HEK293T (cell line): ENCODE results near the gene KLC1.
"Not testable (repeated sequence)": the region's sequence is repeated elsewhere in the genome, so short reads cannot be mapped to it uniquely, and the experiment has no call there.

ENCODE experiments used
- ARNT ChIP-seq: fragments of 450-650 bp; IDR thresholded peaks from 2 replicates; pipeline ENCODE4 v1.6.1; 2017; ENCODE audit warnings: mild to moderate bottlenecking
- ELF4 ChIP-seq: fragments of 450-650 bp; IDR thresholded peaks from 2 replicates; pipeline ENCODE4 v1.6.1; 2017; ENCODE audit warnings: antibody characterized with exemption
- FOXM1 ChIP-seq: fragments of 450-650 bp; IDR thresholded peaks from 2 replicates; pipeline ENCODE4 v1.6.1; 2017; ENCODE audit warnings: mild to moderate bottlenecking, borderline replicate concordance
- NFRKB ChIP-seq: fragments of 450-650 bp; IDR thresholded peaks from 2 replicates; pipeline ENCODE4 v1.6.1; 2016; ENCODE audit warnings: mild to moderate bottlenecking, moderate library complexity
- SP1 ChIP-seq: fragments of 450-650 bp; IDR thresholded peaks from 2 replicates; pipeline ENCODE4 v1.6.1; 2017
- SUZ12 ChIP-seq: fragments of 450-650 bp; IDR thresholded peaks from 2 replicates; pipeline ENCODE4 v1.6.1; 2016; ENCODE audit warnings: mild to moderate bottlenecking

DNA sequence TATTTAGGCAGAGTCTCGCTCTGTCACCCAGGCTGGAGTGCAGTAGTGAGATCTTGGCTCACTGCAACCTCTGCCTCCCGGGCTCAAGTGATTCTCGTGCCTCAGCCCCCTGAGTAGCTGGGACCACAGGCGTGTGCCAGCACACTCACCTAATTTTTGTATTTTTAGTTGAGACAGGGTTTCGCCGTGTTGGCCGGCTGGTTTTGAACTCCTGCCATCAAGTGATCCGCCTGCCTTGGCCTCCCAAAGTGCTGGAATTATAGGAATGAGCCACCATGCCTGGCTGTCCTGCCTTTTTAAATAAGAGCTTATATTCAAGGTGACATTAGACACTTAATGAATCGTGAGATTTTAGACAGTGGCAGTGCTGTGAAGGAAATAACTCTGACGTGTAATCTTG is 24.3 kb downstream of the KLC1 start:
- TF ChIP-seq FOXM1, NFRKB, SUZ12, ARNT, SP1, ELF4: not testable (repeated sequence)
